Left cardiac atrium (tissue), 4 donors: Measurements from ENCODE around the gene PSMD11. TPM values are rescaled to one million over a fixed set of nuclear protein-coding genes. Genes with fewer than 3 reads are reported as not detected.
"Not testable (repeated sequence)": the region's sequence is repeated elsewhere in the genome, so short reads cannot be mapped to it uniquely, and the experiment has no call there.

Experiments
- ATAC-seq, 2 donors: fragments of 200-7000 bp; cut with Tn5 transposase; one replicate each; pipeline ENCODE4 v1.9.1; 2020; ENCODE audit warnings: mild to moderate bottlenecking in 2 of 2, moderate library complexity in 2 of 2
- DNase-seq: peaks from one replicate; pipeline ENCODE4 v3.0.0-alpha.2; 2020
- intact Hi-C, 2 donors: fragments of 100-400 bp; cut with DNase I; formaldehyde crosslinking; loops; one replicate each; pipeline versions ENCODE4 v1.14.1 to v1.15.1; 2022 to 2023
- total RNA-seq, 2 donors: library from RNA; stranded (reverse); fragmentation: NEBNext Ultra II Directional; extraction: Animal tissue kit (Norgen Biotek cat#: 25700); gene quantifications; one replicate each; pipeline ENCODE4 v1.2.1, GENCODE V29; 2021
- donor health status: DM: no; HTN: yes; CAD: no.
- donor health status: DM: no; HTN: yes; CAD: no; lungs with severe emphysema.
- donor health status: DM: yes; HTN: yes; CAD: no.
- donor health status: Dilated cardiomyopathy.

The PSMD11 gene
- total RNA-seq, 2 donors from 2014 or later = 53.4 to 82.2 TPM

DNA sequence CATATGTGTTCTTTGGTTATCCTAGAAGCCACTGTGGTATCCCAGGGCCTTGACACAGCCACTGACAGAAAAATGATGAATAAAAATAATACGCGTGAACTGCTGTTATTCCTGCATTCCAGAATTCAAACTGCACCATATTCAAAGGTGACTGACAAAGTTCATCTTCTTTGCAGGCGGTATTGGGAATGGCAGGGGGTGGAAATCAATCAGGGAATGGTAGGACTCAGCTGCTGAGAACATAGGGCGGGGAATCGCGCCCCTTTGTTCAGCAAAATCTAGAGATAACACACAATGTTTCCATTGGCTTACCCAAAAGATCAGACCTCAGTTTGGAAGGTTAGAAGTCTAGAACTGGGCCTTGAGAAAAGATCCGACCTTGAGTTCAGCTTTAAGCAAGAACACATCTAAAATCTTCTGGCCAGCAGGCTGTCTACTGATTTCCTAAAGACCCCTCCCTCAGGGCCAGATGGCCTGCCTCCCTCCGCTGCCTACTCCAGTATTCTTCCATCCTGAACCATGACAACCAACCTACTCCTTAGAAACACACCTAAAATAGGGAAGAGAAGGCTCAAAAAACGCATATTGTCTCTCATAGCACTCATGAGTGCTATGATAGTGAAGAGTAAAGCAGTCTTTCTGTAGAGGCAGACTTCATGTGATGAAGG lies 76.6 kb downstream of the PSMD11 start:
- no peak for DNase-seq
- ATAC-seq = no peak
- intact Hi-C loops = no loop called here

DNA sequence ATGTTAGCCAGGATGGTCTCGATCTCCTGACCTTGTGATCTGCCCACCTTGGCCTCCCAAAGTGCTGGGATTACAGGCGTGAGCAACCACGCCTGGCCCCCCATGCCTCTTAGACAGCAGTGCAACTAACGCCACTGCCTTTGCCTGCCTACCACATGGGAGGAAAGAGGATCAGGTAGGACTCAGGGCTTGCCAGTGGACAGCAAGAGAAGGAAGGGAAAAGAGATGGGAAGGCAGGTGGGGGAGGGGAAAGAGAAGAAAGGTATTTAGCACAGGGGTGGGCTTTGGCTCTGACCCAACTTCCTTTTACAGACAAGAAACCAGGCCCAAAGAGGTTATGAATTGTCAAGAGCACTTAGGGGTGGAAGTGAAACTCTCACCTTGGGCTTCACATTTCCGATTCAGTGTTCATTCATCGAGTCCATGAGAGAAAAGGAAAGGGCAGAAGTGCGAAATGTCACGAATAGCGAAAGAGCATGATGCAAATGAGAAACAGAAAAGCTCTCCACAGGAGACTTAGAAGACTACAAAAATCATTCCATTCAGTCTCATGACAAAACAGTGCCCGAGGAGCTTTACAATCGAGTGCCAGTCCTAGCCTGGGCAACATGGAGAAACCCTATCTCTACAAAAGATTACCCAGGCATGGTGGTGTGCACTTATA lies 78.8 kb downstream of the PSMD11 start:
- intact Hi-C loops = no loop called here
- ATAC-seq = no peak
- no peak for DNase-seq

DNA sequence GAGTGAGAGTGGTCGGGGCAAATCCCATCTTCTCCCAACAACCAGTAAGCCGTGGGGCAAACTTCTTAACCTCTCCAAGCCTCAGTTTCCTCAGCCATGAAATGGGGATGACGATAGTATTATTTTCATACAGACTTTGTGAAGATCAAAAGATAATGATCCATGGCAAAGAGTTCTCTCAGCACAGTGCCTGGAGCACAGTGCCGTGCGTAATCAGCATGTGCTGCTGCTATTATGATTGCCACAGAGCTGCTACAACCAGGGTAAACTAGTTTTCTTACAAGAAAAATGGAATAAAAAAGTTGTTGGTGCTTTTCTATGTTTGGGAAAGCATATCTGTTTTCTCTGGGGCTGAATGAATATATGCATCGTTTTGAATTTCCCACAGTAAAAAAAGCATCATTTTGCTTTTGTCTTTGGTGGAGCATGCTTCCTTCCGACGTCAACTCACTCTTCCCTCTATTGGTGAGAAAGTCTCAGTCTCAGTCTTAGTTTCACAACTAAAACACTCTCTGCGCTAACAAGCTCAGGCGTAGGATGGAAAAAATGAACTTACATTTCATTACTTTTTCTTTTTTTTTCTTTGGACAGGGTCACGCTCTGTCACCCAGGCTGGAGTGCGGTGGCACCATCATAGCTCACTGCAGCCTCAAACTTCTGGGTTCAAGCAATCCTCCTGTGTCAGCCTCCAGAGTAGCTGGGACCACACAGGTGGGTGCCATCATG lies 79.7 kb downstream of the PSMD11 start:
- intact Hi-C loops = no loop called here
- no peak for DNase-seq
- no peak for ATAC-seq

DNA sequence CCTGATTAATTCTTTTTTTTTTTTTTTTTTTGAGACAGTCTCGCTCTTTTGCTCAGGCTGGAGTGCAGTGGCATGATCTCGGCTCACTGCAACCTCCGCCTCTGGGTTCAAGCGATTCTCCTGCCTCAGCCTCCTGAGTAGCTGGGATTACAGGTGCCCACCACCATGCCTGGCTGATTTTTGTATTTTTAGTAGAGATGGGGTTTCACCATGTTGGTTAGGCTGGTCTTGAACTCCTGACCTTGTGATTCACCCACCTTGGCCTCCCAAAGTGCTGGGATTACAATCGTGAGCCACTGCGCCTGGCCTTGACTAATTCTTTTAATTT lies 80.2 kb downstream of the PSMD11 start:
- DNase-seq, ATAC-seq, intact Hi-C loops: not testable (repeated sequence)

DNA sequence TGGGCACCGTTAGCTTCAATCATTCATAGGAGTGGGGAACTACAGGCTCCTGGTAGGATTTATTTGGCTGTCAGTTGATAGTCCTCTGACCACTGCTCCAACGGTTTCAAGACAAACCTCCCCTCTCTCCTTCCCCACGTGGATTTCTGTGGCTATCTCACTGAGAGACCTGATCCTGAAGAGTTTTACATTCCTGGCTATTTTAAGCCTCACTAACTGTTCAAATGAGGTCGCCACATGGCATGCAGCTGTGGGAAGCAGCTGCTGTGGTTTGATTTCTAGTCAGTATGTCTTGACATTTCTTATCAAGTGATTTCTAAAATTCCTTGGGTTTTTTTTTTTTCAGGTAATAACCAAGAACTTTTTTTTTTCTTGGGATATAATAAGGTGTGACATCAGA lies 80.8 kb downstream of the PSMD11 start:
- no peak for ATAC-seq
- no peak for DNase-seq
- intact Hi-C loops = no loop called here

DNA sequence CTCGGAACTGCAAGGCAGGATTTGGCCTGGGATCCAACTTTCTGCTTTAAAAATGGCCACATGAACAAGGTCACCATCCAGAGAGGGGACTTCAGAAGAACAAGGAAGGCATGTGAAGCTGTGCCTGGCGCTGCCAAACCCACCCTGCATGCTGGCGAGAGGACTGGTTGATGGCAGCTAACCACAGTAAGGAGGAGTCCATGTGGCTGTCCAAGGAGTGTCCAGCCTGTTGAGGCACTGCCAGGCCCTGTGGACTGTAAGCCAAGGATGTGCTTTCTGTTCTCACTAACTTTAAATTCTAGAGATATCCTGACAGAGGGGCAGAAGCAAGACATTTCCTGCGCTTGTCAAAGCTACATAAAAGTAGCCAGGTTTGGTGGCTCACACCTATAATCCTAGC lies 82.8 kb downstream of the PSMD11 start:
- intact Hi-C loops = no loop called here
- ATAC-seq = no peak
- no peak for DNase-seq

DNA sequence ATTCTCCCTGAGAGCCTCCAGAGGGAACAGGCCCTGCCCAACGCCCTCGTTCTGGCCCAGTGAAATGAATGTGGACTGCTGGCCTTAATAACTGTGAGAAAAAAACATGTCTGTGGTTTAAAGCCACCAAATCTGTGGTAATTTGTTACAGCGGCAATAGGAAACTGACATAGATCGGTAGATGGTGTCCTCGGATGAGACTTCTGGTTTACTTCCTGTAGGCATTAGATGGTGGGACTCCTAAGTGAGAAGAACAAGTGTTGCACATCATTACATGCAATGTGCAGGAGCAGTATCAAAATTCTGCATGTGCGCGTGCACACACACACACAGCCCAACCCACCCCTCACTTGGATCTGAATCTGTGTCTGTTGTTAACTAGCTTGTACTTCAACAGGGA lies 84.5 kb downstream of the PSMD11 start:
- ATAC-seq = no peak
- intact Hi-C loops = no loop called here
- no peak for DNase-seq

DNA sequence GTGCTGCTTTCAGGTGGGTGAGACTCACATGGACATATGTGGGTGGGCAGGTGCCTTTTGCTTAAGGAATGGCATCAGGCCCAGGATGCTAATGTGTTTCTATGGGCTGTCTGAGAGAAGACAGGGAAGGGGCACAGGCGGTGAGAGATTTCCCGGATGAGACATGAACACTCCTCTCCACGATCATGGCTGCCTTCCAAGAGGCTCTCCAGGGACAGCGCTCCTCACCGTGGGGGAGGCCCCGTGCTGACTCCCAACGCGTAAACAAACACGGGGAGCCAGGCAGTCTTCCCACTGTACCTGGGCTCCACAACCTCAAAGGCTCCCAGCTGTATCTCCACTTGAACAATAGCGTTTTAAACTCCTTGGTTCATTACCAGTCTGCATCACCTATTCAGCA lies 85.3 kb downstream of the PSMD11 start:
- intact Hi-C loops = no loop called here
- no peak for ATAC-seq
- no peak for DNase-seq

Other genes with a start within 250 kb of the PSMD11 start
- 10 to 100 TPM; 15.0 to 23.2 TPM for gene RHBDL3, start 178.7 kb upstream of the PSMD11 start, total RNA-seq
- 10 to 100 TPM; 15.0 to 16.4 TPM for gene C17orf75, start 102.3 kb upstream of the PSMD11 start, total RNA-seq
- gene ZNF207, start 94.4 kb upstream of the PSMD11 start, total RNA-seq = 100 to 1,000 TPM in 1 of 2 donors, 10 to 100 TPM in 1; 69.7 to 109 TPM
- gene CDK5R1, start 42.5 kb downstream of the PSMD11 start, total RNA-seq = 1 to 10 TPM; 1.4 to 1.7 TPM